HEK293 (cell line): ENCODE results near the gene FNIP1.
A peak's percentile ranks its signal among the peaks of the same experiment; 100 is the strongest.

Experiments
- CTCF ChIA-PET: fragments of 350-600 bp; formaldehyde crosslinking; extraction: SDS; loops from one replicate; lab custom pipeline; 2021; ENCODE audit warnings: antibody characterized with exemption; lab: Yijun Ruan, JAX
- POLR2A ChIA-PET: fragments of 300-600 bp; formaldehyde crosslinking; extraction: SDS; loops from one replicate; lab custom pipeline; 2020; ENCODE audit warnings: antibody characterized with exemption, inconsistent platforms; lab: Yijun Ruan, JAX
- H3K27ac ChIP-seq: fragments of 200-500 bp; sonication (Bioruptor generic); 2 replicates; pipeline ENCODE4 v1.5.1; 2014; ENCODE audit warnings: low read depth, low read length, control low read depth, inconsistent platforms; ENCODE audit errors: extremely low read depth
- H3K36me3 ChIP-seq, 2 experiments: fragments of 200-500 bp in 1 of 2; sonication (Bioruptor generic) in 1 of 2; 1 replicate in 1 of 2; 2 replicates in 1 of 2; pipeline ENCODE4 v1.5.1; 2014 to 2017; ENCODE audit warnings: inconsistent platforms in 2 of 2, low read length in 2 of 2; ENCODE audit not compliant: control insufficient read depth in 2 of 2, insufficient read depth in 1 of 2
- H3K4me1 ChIP-seq: fragments of 200-500 bp; sonication (Bioruptor generic); 2 replicates; pipeline ENCODE4 v1.5.1; 2014; ENCODE audit warnings: mild to moderate bottlenecking, low read length, inconsistent platforms; ENCODE audit not compliant: control insufficient read depth, insufficient read depth
- H3K4me3 ChIP-seq: 2 replicates; pipeline ENCODE4 v1.5.1; 2011; ENCODE audit warnings: low read depth, mild to moderate bottlenecking, control low read depth, low read length, moderate library complexity
- H3K9me3 ChIP-seq: fragments of 200-500 bp; sonication (Bioruptor generic); 2 replicates; pipeline ENCODE4 v1.5.1; 2014; ENCODE audit warnings: low read depth, low read length, inconsistent platforms; ENCODE audit not compliant: control insufficient read depth, insufficient read depth
- FEZF1 ChIP-seq: fragments of 450-650 bp; formaldehyde crosslinking; IDR thresholded peaks from 2 replicates; pipeline ENCODE4 v1.5.1; 2016; ENCODE audit warnings: missing biosample characterization, missing genetic modification characterization
- GLI4 ChIP-seq: fragments of 450-650 bp; formaldehyde crosslinking; IDR thresholded peaks from 2 replicates; pipeline ENCODE4 v1.5.1; 2016; ENCODE audit warnings: missing biosample characterization, missing genetic modification characterization
- GLIS1 ChIP-seq: fragments of 450-650 bp; formaldehyde crosslinking; IDR thresholded peaks from 2 replicates; pipeline ENCODE4 v1.5.1; 2016; ENCODE audit warnings: missing biosample characterization, missing genetic modification characterization
- HIC1 ChIP-seq: fragments of 450-650 bp; formaldehyde crosslinking; IDR thresholded peaks from 2 replicates; pipeline ENCODE4 v1.5.1; 2016; ENCODE audit warnings: missing biosample characterization, missing genetic modification characterization
- SALL2 ChIP-seq: fragments of 450-650 bp; formaldehyde crosslinking; IDR thresholded peaks from 2 replicates; pipeline ENCODE4 v1.5.0; 2017; ENCODE audit warnings: missing biosample characterization, mild to moderate bottlenecking, missing genetic modification characterization, borderline replicate concordance
- SP3 ChIP-seq: fragments of 450-650 bp; formaldehyde crosslinking; IDR thresholded peaks from 2 replicates; pipeline ENCODE4 v1.5.1; 2016; ENCODE audit warnings: missing biosample characterization, missing genetic modification characterization
- ZNF350 ChIP-seq: fragments of 450-650 bp; formaldehyde crosslinking; IDR thresholded peaks from 2 replicates; pipeline ENCODE4 v1.5.0; 2017; ENCODE audit warnings: missing biosample characterization, mild to moderate bottlenecking, missing genetic modification characterization
- ZNF37A ChIP-seq: fragments of 450-650 bp; IDR thresholded peaks from 2 replicates; pipeline ENCODE4 v1.5.1; 2018; ENCODE audit warnings: missing biosample characterization, missing genetic modification characterization
- ZNF391 ChIP-seq: fragments of 450-650 bp; formaldehyde crosslinking; IDR thresholded peaks from 2 replicates; pipeline ENCODE4 v1.5.1; 2016; ENCODE audit warnings: low read depth, missing biosample characterization, missing genetic modification characterization, borderline replicate concordance
- ZNF416 ChIP-seq: fragments of 450-650 bp; formaldehyde crosslinking; IDR thresholded peaks from 2 replicates; pipeline ENCODE4 v1.5.1; 2016; ENCODE audit warnings: missing biosample characterization, missing genetic modification characterization
- ZNF426 ChIP-seq: fragments of 450-650 bp; formaldehyde crosslinking; IDR thresholded peaks from 2 replicates; pipeline ENCODE4 v1.5.1; 2017; ENCODE audit warnings: missing biosample characterization, missing genetic modification characterization, mild to moderate bottlenecking, inconsistent platforms, moderate library complexity
- ZNF449 ChIP-seq: fragments of 450-650 bp; formaldehyde crosslinking; IDR thresholded peaks from 2 replicates; pipeline ENCODE4 v1.5.1; 2017; ENCODE audit warnings: missing biosample characterization, mild to moderate bottlenecking, missing genetic modification characterization, moderate library complexity
- ZNF518A ChIP-seq: fragments of 450-650 bp; formaldehyde crosslinking; conservative IDR thresholded peaks from 2 replicates; pipeline ENCODE4 v1.5.1; 2016; ENCODE audit warnings: low read depth, missing biosample characterization, missing genetic modification characterization
- ZNF548 ChIP-seq: fragments of 450-650 bp; formaldehyde crosslinking; IDR thresholded peaks from 2 replicates; pipeline ENCODE4 v1.5.1; 2016; ENCODE audit warnings: missing biosample characterization, missing genetic modification characterization
- ZNF571 ChIP-seq: fragments of 450-650 bp; formaldehyde crosslinking; IDR thresholded peaks from 2 replicates; pipeline ENCODE4 v1.5.0; 2017; ENCODE audit warnings: missing biosample characterization, missing genetic modification characterization
- ZNF585B ChIP-seq: fragments of 450-650 bp; formaldehyde crosslinking; IDR thresholded peaks from 2 replicates; pipeline ENCODE4 v1.5.1; 2016; ENCODE audit warnings: missing biosample characterization, missing genetic modification characterization
- ZNF596 ChIP-seq: fragments of 450-650 bp; IDR thresholded peaks from 2 replicates; pipeline ENCODE4 v1.5.0; 2018; ENCODE audit warnings: missing biosample characterization, mild to moderate bottlenecking, missing genetic modification characterization, moderate library complexity
- ZNF660 ChIP-seq: fragments of 450-650 bp; IDR thresholded peaks from 2 replicates; pipeline ENCODE4 v1.5.1; 2018; ENCODE audit warnings: missing biosample characterization, mild to moderate bottlenecking, missing genetic modification characterization
- ZNF777 ChIP-seq: fragments of 450-650 bp; formaldehyde crosslinking; IDR thresholded peaks from 2 replicates; pipeline ENCODE4 v1.5.1; 2017; ENCODE audit warnings: missing biosample characterization, missing genetic modification characterization, borderline replicate concordance
- ZNF792 ChIP-seq: fragments of 450-650 bp; formaldehyde crosslinking; IDR thresholded peaks from 2 replicates; pipeline ENCODE4 v1.5.1; 2016; ENCODE audit warnings: missing biosample characterization, missing genetic modification characterization
- ZNF837 ChIP-seq: fragments of 450-650 bp; formaldehyde crosslinking; IDR thresholded peaks from 2 replicates; pipeline ENCODE4 v1.5.1; 2016; ENCODE audit warnings: missing biosample characterization, missing genetic modification characterization
- TF ChIP-seq, protein P1 (sequence below): fragments of 450-650 bp; formaldehyde crosslinking; optimal IDR thresholded peaks from 2 replicates; pipeline ENCODE3; 2016; ENCODE audit warnings: missing biosample characterization, mild to moderate bottlenecking, missing genetic modification characterization
- TF ChIP-seq, protein P2 (sequence below): fragments of 450-650 bp; formaldehyde crosslinking; IDR thresholded peaks from 2 replicates; pipeline ENCODE4 v1.5.1; 2017; ENCODE audit warnings: missing biosample characterization, missing genetic modification characterization

The FNIP1 gene

DNA sequence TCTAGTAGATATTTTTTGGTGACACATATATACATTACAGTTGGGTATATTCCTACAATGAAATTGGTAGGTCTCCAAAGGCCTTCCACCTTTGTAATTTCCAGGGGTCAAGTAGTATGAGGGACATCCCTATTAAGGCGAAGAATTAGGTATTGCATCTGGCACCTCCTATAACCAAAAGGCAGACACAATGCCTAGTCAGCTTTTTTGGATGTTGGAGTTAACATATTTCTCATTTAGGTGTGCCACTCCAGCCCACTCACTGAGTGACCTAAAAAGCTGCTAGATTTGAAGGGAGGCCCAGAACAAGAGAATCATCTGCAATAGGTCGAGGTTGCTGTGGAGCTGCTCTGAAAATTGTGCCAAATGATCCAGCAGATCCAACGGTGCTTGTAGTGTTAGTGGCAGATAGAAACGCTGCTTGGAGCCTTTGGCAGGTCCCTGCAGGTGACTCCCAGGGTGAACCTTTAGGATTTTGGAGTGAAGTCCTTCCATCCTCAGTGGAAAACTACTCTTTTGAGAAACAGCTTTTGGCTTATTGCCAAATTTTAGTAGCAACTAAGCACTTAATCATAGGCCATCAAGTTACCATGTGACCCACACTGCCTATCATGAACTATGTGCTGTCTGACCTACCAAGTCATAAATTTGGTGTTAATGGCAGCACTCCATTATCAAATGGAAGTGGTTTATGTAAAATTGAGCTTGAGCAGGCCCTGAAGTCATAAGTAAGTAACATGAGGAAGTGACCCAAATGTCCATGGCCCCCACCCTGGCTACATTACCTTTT, 15.7 kb upstream of the FNIP1 start:
- no peak for TF ChIP-seq ZNF837 (tag by site-specific recombination)
- no peak for TF ChIP-seq ZNF596 (tag by site-specific recombination)
- TF ChIP-seq ZNF777 (tag by site-specific recombination) = no peak
- 0 out of 2 replicates have a peak, but pooled peaks have one; percentile 19 for TF ChIP-seq ZNF660 (tag by site-specific recombination)
- TF ChIP-seq HIC1 (tag by site-specific recombination) = no peak
- 0 out of 2 replicates have a peak, but pooled peaks have one; percentile 19 for TF ChIP-seq ZNF37A
- TF ChIP-seq FEZF1 (tag by site-specific recombination) = no peak
- TF ChIP-seq ZNF391 (tag by site-specific recombination) = no peak
- no peak for TF ChIP-seq GLIS1 (tag by site-specific recombination)
- no peak for TF ChIP-seq ZNF571 (tag by site-specific recombination)
- TF ChIP-seq ZNF518A (tag by site-specific recombination) = no peak
- no peak for TF ChIP-seq ZNF792 (tag by site-specific recombination)
- TF ChIP-seq SALL2 (tag by site-specific recombination) = no peak
- no peak for TF ChIP-seq ZNF548 (tag by site-specific recombination)
- TF ChIP-seq ZNF416 (tag by site-specific recombination) = no peak
- no peak for TF ChIP-seq ZNF585B
- TF ChIP-seq ZNF350 (tag by site-specific recombination) = peak; percentile 56; the same call in 1 of the 2 replicates
- TF ChIP-seq, protein P1, sequence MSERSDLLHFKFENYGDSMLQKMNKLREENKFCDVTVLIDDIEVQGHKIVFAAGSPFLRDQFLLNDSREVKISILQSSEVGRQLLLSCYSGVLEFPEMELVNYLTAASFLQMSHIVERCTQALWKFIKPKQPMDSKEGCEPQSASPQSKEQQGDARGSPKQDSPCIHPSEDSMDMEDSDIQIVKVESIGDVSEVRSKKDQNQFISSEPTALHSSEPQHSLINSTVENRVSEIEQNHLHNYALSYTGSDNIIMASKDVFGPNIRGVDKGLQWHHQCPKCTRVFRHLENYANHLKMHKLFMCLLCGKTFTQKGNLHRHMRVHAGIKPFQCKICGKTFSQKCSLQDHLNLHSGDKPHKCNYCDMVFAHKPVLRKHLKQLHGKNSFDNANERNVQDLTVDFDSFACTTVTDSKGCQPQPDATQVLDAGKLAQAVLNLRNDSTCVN (tag by site-specific recombination) = no peak
- TF ChIP-seq SP3 (tag by site-specific recombination) = no peak
- no peak for TF ChIP-seq ZNF449 (tag by site-specific recombination)
- TF ChIP-seq, protein P2, sequence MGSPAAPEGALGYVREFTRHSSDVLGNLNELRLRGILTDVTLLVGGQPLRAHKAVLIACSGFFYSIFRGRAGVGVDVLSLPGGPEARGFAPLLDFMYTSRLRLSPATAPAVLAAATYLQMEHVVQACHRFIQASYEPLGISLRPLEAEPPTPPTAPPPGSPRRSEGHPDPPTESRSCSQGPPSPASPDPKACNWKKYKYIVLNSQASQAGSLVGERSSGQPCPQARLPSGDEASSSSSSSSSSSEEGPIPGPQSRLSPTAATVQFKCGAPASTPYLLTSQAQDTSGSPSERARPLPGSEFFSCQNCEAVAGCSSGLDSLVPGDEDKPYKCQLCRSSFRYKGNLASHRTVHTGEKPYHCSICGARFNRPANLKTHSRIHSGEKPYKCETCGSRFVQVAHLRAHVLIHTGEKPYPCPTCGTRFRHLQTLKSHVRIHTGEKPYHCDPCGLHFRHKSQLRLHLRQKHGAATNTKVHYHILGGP (tag by site-specific recombination) = no peak
- TF ChIP-seq ZNF426 (tag by site-specific recombination) = no peak
- TF ChIP-seq GLI4 (tag by site-specific recombination) = no peak
- ChIA-PET POLR2A (no interaction called here), CTCF (interaction anchor here (0.6 to 3.5 kb wide), 5 partner anchors 10 to 664 kb away, joined by 3 to 21 read pairs (median 3); no protein-coding TSS in a partner anchor)
- Histone ChIP-seq H3K9me3 (no peaks in the 10 kb centered on the region), H3K4me1 (no peaks in the 10 kb centered on the region), H3K27ac (no peak overlapping the region), H3K4me3 (no peak overlapping the region), H3K36me3 (no peaks in the 10 kb centered on the region)
